ENCODE data around the gene EVI5.

Gene EVI5

GRCh38 chr1:92567211-92567868 is 217.6 kb downstream of the EVI5 start:
- Histone ChIP-seq H3K9me3 (no peaks in the 10 kb centered on the region), H3K4me3 (ENCODE audit: low read depth in 1 of 2, low read length in 1 of 2) (no peak overlapping the region), H3K27me3 (no peaks in the 10 kb centered on the region), H3K27ac (no peak overlapping the region), H3K36me3 (no peaks in the 10 kb centered on the region), H3K4me1 (ENCODE audit: control insufficient read depth in 1 of 2, insufficient read depth in 1 of 2, low read depth in 1 of 2, low read length in 1 of 2) (peaks cover 16 to 22% of the 10 kb centered on the region in 2 experiments)
- TF ChIP-seq CTCF (IDR thresholded peaks at IDR 0.05): no peak

- Histone ChIP-seq H3K9me3 (no peaks in the 10 kb centered on the region), H3K27ac (peak overlapping the region; percentile 64), H3K4me1 (ENCODE audit: control insufficient read depth in 1 of 2, insufficient read depth in 1 of 2, low read depth in 1 of 2, low read length in 1 of 2) (peaks cover 20 to 28% of the 10 kb centered on the region in 2 experiments), H3K4me3 (ENCODE audit: low read depth in 1 of 2, low read length in 1 of 2) (no peak overlapping the region), H3K36me3 (no peaks in the 10 kb centered on the region), H3K27me3 (no peaks in the 10 kb centered on the region)
- TF ChIP-seq CTCF (IDR thresholded peaks at IDR 0.05): no peak
Measured at GRCh38 chr1:92563457-92564216, 221.3 kb downstream of the EVI5 start.

- no peak for TF ChIP-seq CTCF (IDR thresholded peaks at IDR 0.05)
- Histone ChIP-seq H3K27me3 (no peaks in the 10 kb centered on the region), H3K36me3 (no peaks in the 10 kb centered on the region), H3K27ac (no peak overlapping the region), H3K9me3 (no peaks in the 10 kb centered on the region), H3K4me1 (ENCODE audit: control insufficient read depth in 1 of 2, insufficient read depth in 1 of 2, low read depth in 1 of 2, low read length in 1 of 2) (peaks cover 0 to 10% of the 10 kb centered on the region in 2 experiments), H3K4me3 (ENCODE audit: low read depth in 1 of 2, low read length in 1 of 2) (no peak overlapping the region)
Measured at GRCh38 chr1:92556350-92556749, 228.6 kb downstream of the EVI5 start.

- Histone ChIP-seq H3K27me3 (no peaks in the 10 kb centered on the region), H3K9me3 (no peaks in the 10 kb centered on the region), H3K36me3 (no peaks in the 10 kb centered on the region), H3K4me1 (ENCODE audit: control insufficient read depth in 1 of 2, insufficient read depth in 1 of 2, low read depth in 1 of 2, low read length in 1 of 2) (peaks cover 0 to 10% of the 10 kb centered on the region in 2 experiments), H3K27ac (peak overlapping the region; percentile 14), H3K4me3 (ENCODE audit: low read depth in 1 of 2, low read length in 1 of 2) (no peak overlapping the region)
- no peak for TF ChIP-seq CTCF (IDR thresholded peaks at IDR 0.05)
Measured at GRCh38 chr1:92554216-92554615, 230.7 kb downstream of the EVI5 start.

- Histone ChIP-seq H3K9me3 (no peaks in the 10 kb centered on the region), H3K36me3 (no peaks in the 10 kb centered on the region), H3K27me3 (no peaks in the 10 kb centered on the region), H3K4me3 (ENCODE audit: low read depth in 1 of 2, low read length in 1 of 2) (no peak overlapping the region), H3K4me1 (ENCODE audit: control insufficient read depth in 1 of 2, insufficient read depth in 1 of 2, low read depth in 1 of 2, low read length in 1 of 2) (peaks cover 0 to 10% of the 10 kb centered on the region in 2 experiments), H3K27ac (no peak overlapping the region)
- no peak for TF ChIP-seq CTCF (IDR thresholded peaks at IDR 0.05)
Measured at GRCh38 chr1:92551916-92552315, 233.0 kb downstream of the EVI5 start.

Measured in neutrophil (primary cell).